WTC11 (cell line): ENCODE results near the gene PTPRN2. TPM values are rescaled to one million over a fixed set of nuclear protein-coding genes. Genes with fewer than 3 reads are reported as not detected.

ENCODE experiments used
- ATAC-seq: fragments of 200-7000 bp; cut with Tn5 transposase; 2 replicates; pipeline ENCODE4 v1.10.0; 2021; ENCODE audit warnings: mild to moderate bottlenecking, moderate library complexity
- CTCF ChIA-PET: fragments of 300-600 bp; sonication (Branson Sonifier 250); formaldehyde crosslinking; loops from one replicate; lab custom pipeline; 2021; ENCODE audit warnings: antibody characterized with exemption; lab: Charles Lee
- POLR2A ChIA-PET: fragments of 350-600 bp; sonication (Branson Sonifier 250); formaldehyde crosslinking; loops from one replicate; lab custom pipeline; 2021; ENCODE audit warnings: antibody characterized with exemption; lab: Charles Lee
- DNase-seq: peaks from one replicate; pipeline ENCODE4 v3.0.0; 2021; ENCODE audit warnings: low spot score
- H3K27ac Mint-ChIP-seq: 2 replicates; pipeline ENCODE4 v1.8.0; 2021; ENCODE audit warnings: mixed read lengths
- H3K27me3 Mint-ChIP-seq: 2 replicates; pipeline ENCODE4 v1.8.0; 2021; ENCODE audit warnings: low read depth, mild to moderate bottlenecking, moderate library complexity, mixed read lengths
- H3K36me3 Mint-ChIP-seq: 2 replicates; pipeline ENCODE4 v1.8.0; 2021; ENCODE audit warnings: mixed read lengths
- H3K4me1 Mint-ChIP-seq: 2 replicates; pipeline ENCODE4 v1.8.0; 2022; ENCODE audit warnings: mixed read lengths
- H3K4me3 Mint-ChIP-seq: 2 replicates; pipeline ENCODE4 v1.8.0; 2021; ENCODE audit warnings: mild to moderate bottlenecking, moderate library complexity, mixed read lengths
- H3K9me3 Mint-ChIP-seq: 2 replicates; pipeline ENCODE4 v1.8.0; 2021; ENCODE audit warnings: mixed read lengths
- AFF4 ChIP-seq: sonication (generic); formaldehyde crosslinking; IDR thresholded peaks from 2 replicates; pipeline ENCODE4 v1.8.1; 2023; ENCODE audit warnings: mild to moderate bottlenecking, missing genetic modification reagents, borderline replicate concordance
- AR ChIP-seq: fragments of 250-450 bp; sonication (Bioruptor Pico); IDR thresholded peaks from 2 replicates; pipeline ENCODE4 v1.9.0; 2021; ENCODE audit warnings: mild to moderate bottlenecking
- CBFB ChIP-seq: sonication (generic); formaldehyde crosslinking; IDR thresholded peaks from 2 replicates; pipeline ENCODE4 v1.8.1; 2022; ENCODE audit warnings: mild to moderate bottlenecking, low read depth, missing genetic modification reagents
- CTCF ChIP-seq: fragments of 200-600 bp; IDR thresholded peaks from 2 replicates; pipeline ENCODE4 v1.8.0; 2022; ENCODE audit warnings: antibody characterized with exemption
- ERG ChIP-seq: fragments of 250-450 bp; sonication (Bioruptor Pico); IDR thresholded peaks from 2 replicates; pipeline ENCODE4 v1.8.0; 2021; ENCODE audit warnings: mild to moderate bottlenecking
- FOXK1 ChIP-seq: sonication (generic); formaldehyde crosslinking; IDR thresholded peaks from 2 replicates; pipeline ENCODE4 v1.8.0; 2022; ENCODE audit warnings: mild to moderate bottlenecking, moderate library complexity, missing genetic modification reagents
- GRHL2 ChIP-seq: fragments of 250-450 bp; sonication (Bioruptor Pico); IDR thresholded peaks from 2 replicates; pipeline ENCODE4 v1.8.0; 2022; ENCODE audit warnings: mild to moderate bottlenecking, moderate library complexity; ENCODE audit not compliant: insufficient replicate concordance, severe bottlenecking
- GTF2I ChIP-seq: fragments of 250-450 bp; sonication (Bioruptor Pico); conservative IDR thresholded peaks from 2 replicates; pipeline ENCODE4 v1.4.0; 2021; ENCODE audit warnings: mild to moderate bottlenecking
- KAT7 ChIP-seq: sonication (generic); formaldehyde crosslinking; IDR thresholded peaks from 2 replicates; pipeline ENCODE4 v1.8.1; 2023; ENCODE audit warnings: missing genetic modification reagents, mild to moderate bottlenecking, borderline replicate concordance
- OVOL2 ChIP-seq: fragments of 250-450 bp; sonication (Bioruptor Pico); IDR thresholded peaks from 2 replicates; pipeline ENCODE4 v1.9.0; 2021; ENCODE audit warnings: mild to moderate bottlenecking, borderline replicate concordance
- RELA ChIP-seq: sonication (generic); formaldehyde crosslinking; IDR thresholded peaks from 2 replicates; pipeline ENCODE4 v1.8.1; 2022; ENCODE audit warnings: missing genetic modification reagents, mild to moderate bottlenecking, borderline replicate concordance
- SMAD3 ChIP-seq: sonication (generic); formaldehyde crosslinking; IDR thresholded peaks from 2 replicates; pipeline ENCODE4 v1.8.0; 2022; ENCODE audit warnings: missing genetic modification reagents, mild to moderate bottlenecking, borderline replicate concordance
- TEAD1 ChIP-seq: sonication (generic); formaldehyde crosslinking; IDR thresholded peaks from 2 replicates; pipeline ENCODE4 v1.8.0; 2022; ENCODE audit warnings: mild to moderate bottlenecking, missing genetic modification reagents
- TEAD4 ChIP-seq: sonication (generic); formaldehyde crosslinking; IDR thresholded peaks from 2 replicates; pipeline ENCODE4 v1.8.0; 2022; ENCODE audit warnings: mild to moderate bottlenecking, missing genetic modification reagents
- ZBTB21 ChIP-seq: sonication (generic); formaldehyde crosslinking; IDR thresholded peaks from 2 replicates; pipeline ENCODE4 v1.8.1; 2023; ENCODE audit warnings: mild to moderate bottlenecking, missing genetic modification reagents, borderline replicate concordance
- ZNF396 ChIP-seq: fragments of 250-450 bp; sonication (Bioruptor Pico); IDR thresholded peaks from 2 replicates; pipeline ENCODE4 v1.8.0; 2021; ENCODE audit warnings: mild to moderate bottlenecking, moderate library complexity, borderline replicate concordance
- total RNA-seq: library from RNA; stranded (reverse); gene quantifications from 3 replicates; pipeline ENCODE4 v1.2.3, GENCODE V29; 2021
- TF ChIP-seq, protein P1 (sequence below): fragments of 250-450 bp; sonication (Bioruptor Pico); IDR thresholded peaks from 2 replicates; pipeline ENCODE4 v1.9.0; 2021; ENCODE audit warnings: mild to moderate bottlenecking, borderline replicate concordance

The PTPRN2 gene
- total RNA-seq, 1 experiment from 2014 or later, result 4.7 TPM

GRCh38 chr7:157682946-157683746, 904.5 kb downstream of the PTPRN2 start (continued):
- no peak for TF ChIP-seq SMAD3 (CRISPR knock-in tag)
- TF ChIP-seq OVOL2, result no peak
- no peak for TF ChIP-seq ERG
- no peak for TF ChIP-seq FOXK1 (CRISPR knock-in tag)
- no peak for TF ChIP-seq GTF2I (CRISPR knock-in tag)

- peaks cover 6% of the 10 kb centered on the region; the same call in 1 of the 2 replicates for H3K36me3 Mint-ChIP-seq
- 0 out of 2 replicates have a peak, but pooled peaks cover 4% of the 10 kb centered on the region for H3K9me3 Mint-ChIP-seq
- ChIA-PET CTCF (no interaction called here), POLR2A (no interaction called here)
- ATAC-seq (no peak), DNase-seq (no peak)
- no peak overlapping the region for H3K27ac Mint-ChIP-seq
- H3K4me1 Mint-ChIP-seq, result peaks cover 28% of the 10 kb centered on the region
- H3K4me3 Mint-ChIP-seq, result no peak overlapping the region
- H3K27me3 Mint-ChIP-seq, result peaks cover 94% of the 10 kb centered on the region
- TF ChIP-seq AFF4 (CRISPR knock-in tag) (no peak), CTCF (no peak), GRHL2 (CRISPR knock-in tag) (no peak)
Observed at GRCh38 chr7:157682064-157682945, 905.3 kb downstream of the PTPRN2 start.

DNA sequence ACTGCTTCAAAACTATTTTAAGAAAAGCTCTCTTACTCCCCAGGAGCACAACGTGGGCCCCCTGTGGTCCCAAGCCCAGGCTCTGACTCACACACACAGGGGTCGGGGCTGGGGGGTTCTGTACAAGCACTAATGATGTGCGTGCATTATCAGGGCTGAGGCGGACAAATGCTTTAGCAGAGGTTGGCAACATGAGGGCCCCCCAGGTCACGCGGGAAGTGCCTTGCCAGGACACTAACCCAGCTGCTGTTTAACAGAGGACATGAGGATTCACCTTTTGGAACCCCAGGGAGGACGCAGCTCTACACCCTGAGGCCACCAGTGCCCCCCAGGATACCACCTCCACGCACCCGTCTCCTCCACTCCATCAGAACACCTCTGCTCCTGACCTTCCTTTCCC, 908.0 kb downstream of the PTPRN2 start:
- H3K27me3 Mint-ChIP-seq, result peaks cover 82% of the 10 kb centered on the region
- ChIA-PET CTCF (no interaction called here), POLR2A (no interaction called here)
- H3K36me3 Mint-ChIP-seq, result peaks cover 8% of the 10 kb centered on the region; the same call in 1 of the 2 replicates
- no peak overlapping the region for H3K27ac Mint-ChIP-seq
- H3K4me3 Mint-ChIP-seq, result no peak overlapping the region
- 0 out of 2 replicates have a peak, but pooled peaks cover 6% of the 10 kb centered on the region for H3K9me3 Mint-ChIP-seq
- DNase-seq, result no peak
- ATAC-seq, result no peak
- peaks cover 29% of the 10 kb centered on the region for H3K4me1 Mint-ChIP-seq
- TF ChIP-seq RELA (CRISPR knock-in tag) (no peak), ZBTB21 (CRISPR knock-in tag) (no peak), TEAD1 (CRISPR knock-in tag) (no peak), AR (no peak), TEAD4 (CRISPR knock-in tag) (no peak), KAT7 (CRISPR knock-in tag) (no peak), ZNF396 (CRISPR knock-in tag) (no peak), CBFB (no peak)
- TF ChIP-seq, protein P1, sequence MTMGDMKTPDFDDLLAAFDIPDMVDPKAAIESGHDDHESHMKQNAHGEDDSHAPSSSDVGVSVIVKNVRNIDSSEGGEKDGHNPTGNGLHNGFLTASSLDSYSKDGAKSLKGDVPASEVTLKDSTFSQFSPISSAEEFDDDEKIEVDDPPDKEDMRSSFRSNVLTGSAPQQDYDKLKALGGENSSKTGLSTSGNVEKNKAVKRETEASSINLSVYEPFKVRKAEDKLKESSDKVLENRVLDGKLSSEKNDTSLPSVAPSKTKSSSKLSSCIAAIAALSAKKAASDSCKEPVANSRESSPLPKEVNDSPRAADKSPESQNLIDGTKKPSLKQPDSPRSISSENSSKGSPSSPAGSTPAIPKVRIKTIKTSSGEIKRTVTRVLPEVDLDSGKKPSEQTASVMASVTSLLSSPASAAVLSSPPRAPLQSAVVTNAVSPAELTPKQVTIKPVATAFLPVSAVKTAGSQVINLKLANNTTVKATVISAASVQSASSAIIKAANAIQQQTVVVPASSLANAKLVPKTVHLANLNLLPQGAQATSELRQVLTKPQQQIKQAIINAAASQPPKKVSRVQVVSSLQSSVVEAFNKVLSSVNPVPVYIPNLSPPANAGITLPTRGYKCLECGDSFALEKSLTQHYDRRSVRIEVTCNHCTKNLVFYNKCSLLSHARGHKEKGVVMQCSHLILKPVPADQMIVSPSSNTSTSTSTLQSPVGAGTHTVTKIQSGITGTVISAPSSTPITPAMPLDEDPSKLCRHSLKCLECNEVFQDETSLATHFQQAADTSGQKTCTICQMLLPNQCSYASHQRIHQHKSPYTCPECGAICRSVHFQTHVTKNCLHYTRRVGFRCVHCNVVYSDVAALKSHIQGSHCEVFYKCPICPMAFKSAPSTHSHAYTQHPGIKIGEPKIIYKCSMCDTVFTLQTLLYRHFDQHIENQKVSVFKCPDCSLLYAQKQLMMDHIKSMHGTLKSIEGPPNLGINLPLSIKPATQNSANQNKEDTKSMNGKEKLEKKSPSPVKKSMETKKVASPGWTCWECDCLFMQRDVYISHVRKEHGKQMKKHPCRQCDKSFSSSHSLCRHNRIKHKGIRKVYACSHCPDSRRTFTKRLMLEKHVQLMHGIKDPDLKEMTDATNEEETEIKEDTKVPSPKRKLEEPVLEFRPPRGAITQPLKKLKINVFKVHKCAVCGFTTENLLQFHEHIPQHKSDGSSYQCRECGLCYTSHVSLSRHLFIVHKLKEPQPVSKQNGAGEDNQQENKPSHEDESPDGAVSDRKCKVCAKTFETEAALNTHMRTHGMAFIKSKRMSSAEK (CRISPR knock-in tag), result no peak
